ENCODE data around the gene INTS4.

- TF ChIP-seq CTCF (IDR thresholded peaks at IDR 0.05 in 4 of 5, conservative IDR thresholded peaks at IDR 0.05 in 1 of 5) (no peak), POLR2A (IDR thresholded peaks at IDR 0.05) (no peak)
These were observed 151.9 kb downstream of the INTS4 start for GRCh38 chr11:77842441-77843121.

Data from gastrocnemius medialis (tissue), 4 donors.